BLaER1 treated with 17β-estradiol and CSF1 and Interleukin-3, amounts not matched to agents 10 nM and 100 nM (cell line): ENCODE measurements around the gene VPS16.

ENCODE experiments used
- H3K27ac ChIP-seq, 11 experiments: shearing (Covaris generic); formaldehyde crosslinking; 2 replicates each; pipeline ENCODE4 v1.8.1; 2022
- H3K27me3 ChIP-seq, 11 experiments: shearing (Covaris generic); formaldehyde crosslinking; 2 replicates each; pipeline ENCODE4 v1.8.1; 2022
- H3K36me3 ChIP-seq, 11 experiments: shearing (Covaris generic); formaldehyde crosslinking; 2 replicates each; pipeline ENCODE4 v1.8.1; 2022
- H3K4me1 ChIP-seq, 10 experiments: shearing (Covaris generic); formaldehyde crosslinking; 2 replicates each; pipeline ENCODE4 v1.8.1; 2022
- H3K4me2 ChIP-seq, 11 experiments: shearing (Covaris generic); formaldehyde crosslinking; 2 replicates each; pipeline ENCODE4 v1.8.1; 2022
- H3K4me3 ChIP-seq, 10 experiments: shearing (Covaris generic); formaldehyde crosslinking; 2 replicates each; pipeline ENCODE4 v1.8.1; 2022
- H3K9ac ChIP-seq, 11 experiments: shearing (Covaris generic); formaldehyde crosslinking; 2 replicates each; pipeline ENCODE4 v1.8.1; 2022
- H3K9me3 ChIP-seq, 11 experiments: shearing (Covaris generic); formaldehyde crosslinking; replicated peaks in 1 of 11; 2 replicates each; pipeline ENCODE4 v1.8.1; 2022
- H4K20me1 ChIP-seq, 11 experiments: shearing (Covaris generic); formaldehyde crosslinking; 2 replicates each; pipeline ENCODE4 v1.8.1; 2022
- Cebpa-rat ChIP-seq, 11 experiments: shearing (Covaris generic); IDR thresholded peaks; 2 replicates each; pipeline ENCODE4 v1.8.1; 2022

VPS16 gene

GRCh38 chr20:2909953-2910352 is 69.4 kb downstream of the VPS16 start:
- no peaks in the 10 kb centered on the region; a peak in 2 of 20 replicates for H3K4me1 ChIP-seq
- H4K20me1 ChIP-seq: peaks cover 0 to 39% (median 13%) of the 10 kb centered on the region in 11 experiments; a peak in 12 of 22 replicates
- no peak overlapping the region for H3K4me2 ChIP-seq
- H3K27me3 ChIP-seq: no peaks in the 10 kb centered on the region
- H3K4me3 ChIP-seq: no peak overlapping the region
- H3K36me3 ChIP-seq: peaks cover 2 to 23% (median 14%) of the 10 kb centered on the region in 11 experiments; a peak in 20 of 22 replicates
- no peak overlapping the region for H3K27ac ChIP-seq
- H3K9ac ChIP-seq: no peak overlapping the region
- peaks cover 0 to 11% (median 4%) of the 10 kb centered on the region in 11 experiments; a peak in 19 of 22 replicates for H3K9me3 ChIP-seq
- no peak for TF ChIP-seq Cebpa-rat (IDR thresholded peaks at IDR 0.05)

DNA sequence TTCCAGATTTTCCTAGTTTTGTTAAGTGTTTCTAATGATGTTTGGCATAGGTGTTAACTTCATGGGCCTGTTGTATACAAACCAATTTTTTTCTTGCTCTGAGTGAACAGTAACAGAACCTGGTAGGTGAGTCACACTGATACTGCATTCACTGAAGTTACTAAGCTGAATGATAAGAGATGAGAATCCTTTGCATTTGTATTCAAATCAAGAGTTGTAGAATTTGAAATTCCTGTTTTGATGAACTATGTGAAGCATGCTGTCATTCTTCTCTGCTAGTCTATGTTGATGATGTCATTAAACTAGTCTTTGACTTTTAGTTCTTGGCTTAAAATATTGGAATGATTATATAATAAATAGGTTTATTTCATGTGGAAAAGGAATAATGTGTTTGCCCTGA is 70.7 kb downstream of the VPS16 start:
- Histone ChIP-seq H3K27me3 (no peaks in the 10 kb centered on the region), H3K9ac (no peak overlapping the region), H3K36me3 (peaks cover 7 to 24% (median 20%) of the 10 kb centered on the region in 11 experiments; a peak in 20 of 22 replicates), H3K4me1 (no peaks in the 10 kb centered on the region; a peak in 2 of 20 replicates), H3K27ac (no peak overlapping the region), H3K9me3 (peaks cover 8 to 17% (median 13%) of the 10 kb centered on the region in 11 experiments; a peak in 21 of 22 replicates), H3K4me3 (no peak overlapping the region), H3K4me2 (no peak overlapping the region), H4K20me1 (peaks cover 0 to 29% (median 13%) of the 10 kb centered on the region in 11 experiments; a peak in 12 of 22 replicates)
- TF ChIP-seq Cebpa-rat (IDR thresholded peaks at IDR 0.05): no peak

- Histone ChIP-seq H3K4me3 (no peak overlapping the region), H3K9me3 (peaks cover 17 to 33% (median 20%) of the 10 kb centered on the region in 11 experiments; a peak in 21 of 22 replicates), H3K9ac (no peak overlapping the region), H3K36me3 (peaks cover 13 to 29% (median 17%) of the 10 kb centered on the region in 11 experiments; a peak in 20 of 22 replicates), H3K27me3 (no peaks in the 10 kb centered on the region), H3K4me1 (peaks cover 15 to 19% (median 17%) of the 10 kb centered on the region in 10 experiments), H3K27ac (no peak overlapping the region), H3K4me2 (no peak overlapping the region), H4K20me1 (peaks cover 0 to 30% (median 14%) of the 10 kb centered on the region in 11 experiments; a peak in 13 of 22 replicates)
- TF ChIP-seq Cebpa-rat (IDR thresholded peaks at IDR 0.05): no peak
Observed at GRCh38 chr20:2914160-2914559, 73.6 kb downstream of the VPS16 start.
